Endometrium (tissue), 2 donors: Measurements from ENCODE around the gene YBX1.
A peak's percentile ranks its signal among the peaks of the same experiment; 100 is the strongest.
"Not testable (repeated sequence)": the region's sequence is repeated elsewhere in the genome, so short reads cannot be mapped to it uniquely, and the experiment has no call there.

Source experiments
- FAIRE-seq: peaks from 2 replicates; lab custom pipeline; 2012; peaks lifted over from hg19 to GRCh38; lab: Jason Lieb, UNC
- donor health status: control.
- donor health status: control.

YBX1 gene

GRCh38 chr1:42681741-42682483 is at the start of gene YBX1:
Gene YBX1 (plus strand): TSS chr1:42682418. CDS start chr1:42682566, 148 bp downstream.
- peak; percentile 91 for FAIRE-seq

GRCh38 chr1:42639116-42639515 is 43.1 kb upstream of the YBX1 start:
- FAIRE-seq, result no peak

GRCh38 chr1:42646056-42646455 is 36.2 kb upstream of the YBX1 start:
- FAIRE-seq, result no peak

GRCh38 chr1:42657201-42657600 is 25.0 kb upstream of the YBX1 start:
- no peak for FAIRE-seq

GRCh38 chr1:42657981-42658876 is 24.0 kb upstream of the YBX1 start, which contains the start of gene PPIH:
Gene PPIH (plus strand): TSS chr1:42658423. CDS start chr1:42658447, 24 bp downstream.
- FAIRE-seq, result peak; percentile 87

GRCh38 chr1:42658877-42659337 is 23.3 kb upstream of the YBX1 start:
- FAIRE-seq, result no peak

GRCh38 chr1:42660907-42661500 is 21.2 kb upstream of the YBX1 start:
- no peak for FAIRE-seq

- FAIRE-seq, result no peak
Measured at GRCh38 chr1:42669936-42670335, 12.3 kb upstream of the YBX1 start.

- no peak for FAIRE-seq
Measured at GRCh38 chr1:42670425-42670824, 11.8 kb upstream of the YBX1 start.

GRCh38 chr1:42674214-42674613 is 8.0 kb upstream of the YBX1 start:
- no peak for FAIRE-seq

- FAIRE-seq, result no peak
Measured at GRCh38 chr1:42674682-42675081, 7.5 kb upstream of the YBX1 start.

- FAIRE-seq, result no peak
Measured at GRCh38 chr1:42675467-42675866, 6.8 kb upstream of the YBX1 start.

- no peak for FAIRE-seq
Measured at GRCh38 chr1:42676534-42677087, 5.6 kb upstream of the YBX1 start.

- no peak for FAIRE-seq
Measured at GRCh38 chr1:42679364-42679983, 2.7 kb upstream of the YBX1 start.

GRCh38 chr1:42680055-42680454 is 2.2 kb upstream of the YBX1 start:
- FAIRE-seq, result no peak

- FAIRE-seq, result no peak
Measured at GRCh38 chr1:42680921-42681683, 1.1 kb upstream of the YBX1 start.

- not testable (repeated sequence) for FAIRE-seq
Measured at GRCh38 chr1:42682484-42682738, 193 bp downstream of the YBX1 start.

- no peak for FAIRE-seq
Measured at GRCh38 chr1:42682739-42683531, 717 bp downstream of the YBX1 start.

- FAIRE-seq, result no peak
Measured at GRCh38 chr1:42684139-42684538, 1.9 kb downstream of the YBX1 start.

- no peak for FAIRE-seq
Measured at GRCh38 chr1:42686418-42686817, 4.2 kb downstream of the YBX1 start.

GRCh38 chr1:42689912-42690311 is 7.7 kb downstream of the YBX1 start:
- no peak for FAIRE-seq
